GM12864 (cell line): Measurements from ENCODE around the gene GOLGA8A.
"Not testable (repeated sequence)": the region's sequence is repeated elsewhere in the genome, so short reads cannot be mapped to it uniquely, and the experiment has no call there.

ENCODE experiments used
- DNase-seq: peaks from one replicate; pipeline ENCODE4 v3.0.0-alpha.2; 2011; ENCODE audit warnings: low read depth
- H3K4me3 ChIP-seq: 2 replicates; pipeline ENCODE4 v1.5.1; 2011; ENCODE audit warnings: mild to moderate bottlenecking, low read depth, low read length, control low read depth

Gene GOLGA8A

DNA sequence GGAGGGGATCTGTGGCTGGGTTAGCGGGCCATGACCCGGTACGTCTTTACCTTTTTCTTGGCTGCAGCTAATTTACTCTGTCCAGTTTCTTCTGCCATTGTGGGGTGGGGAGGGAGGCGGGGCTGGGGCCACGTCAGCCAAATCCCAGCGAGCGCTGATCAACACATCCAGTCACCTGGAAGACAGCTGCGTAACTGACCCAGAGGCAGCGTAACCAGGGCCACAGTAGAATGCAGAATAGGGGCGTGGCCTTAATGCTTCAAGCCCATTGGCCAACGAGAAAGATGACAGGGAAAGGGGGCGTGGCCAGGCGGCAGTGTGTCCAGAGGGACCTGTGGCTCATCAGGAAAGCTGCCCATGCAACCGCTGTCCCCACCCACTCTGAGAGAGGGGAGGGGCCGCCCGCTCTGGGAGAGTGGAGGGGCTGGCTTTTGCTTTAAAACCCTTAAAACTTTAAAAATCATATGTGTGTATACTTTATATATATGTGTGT, 48.0 kb downstream of the GOLGA8A start:
- DNase-seq, H3K4me3 ChIP-seq: not testable (repeated sequence)
